ENCODE measurements around the gene ADH6.

ADH6 gene

GRCh38 chr4:99156992-99157391, 62.1 kb downstream of the ADH6 start:
- no peak for DNase-seq (ENCODE audit: low read depth)
- no peak for TF ChIP-seq CTCF (IDR thresholded peaks at IDR 0.05; ENCODE audit: control insufficient read depth, insufficient read depth, low read depth, low read length, missing control alignments)
- H3K4me3 ChIP-seq (ENCODE audit: control insufficient read depth, low read depth, low read length): no peak overlapping the region

GRCh38 chr4:99154658-99155342, 64.2 kb downstream of the ADH6 start:
- no peak overlapping the region for H3K4me3 ChIP-seq (ENCODE audit: control insufficient read depth, low read depth, low read length)
- DNase-seq (ENCODE audit: low read depth): no peak
- TF ChIP-seq CTCF (IDR thresholded peaks at IDR 0.05; ENCODE audit: control insufficient read depth, insufficient read depth, low read depth, low read length, missing control alignments): no peak
